VCaP (cell line): ENCODE data around the gene ARHGAP8.

Source experiments
- H3K27ac ChIP-seq: fragments of 450-650 bp; 2 replicates; pipeline ENCODE4 v1.5.1; 2017
- TF ChIP-seq, protein P1 (sequence below): fragments of 450-650 bp; conservative IDR thresholded peaks from 2 replicates; pipeline ENCODE4 v1.5.1; 2017; ENCODE audit warnings: mild to moderate bottlenecking, moderate library complexity

Gene ARHGAP8

DNA sequence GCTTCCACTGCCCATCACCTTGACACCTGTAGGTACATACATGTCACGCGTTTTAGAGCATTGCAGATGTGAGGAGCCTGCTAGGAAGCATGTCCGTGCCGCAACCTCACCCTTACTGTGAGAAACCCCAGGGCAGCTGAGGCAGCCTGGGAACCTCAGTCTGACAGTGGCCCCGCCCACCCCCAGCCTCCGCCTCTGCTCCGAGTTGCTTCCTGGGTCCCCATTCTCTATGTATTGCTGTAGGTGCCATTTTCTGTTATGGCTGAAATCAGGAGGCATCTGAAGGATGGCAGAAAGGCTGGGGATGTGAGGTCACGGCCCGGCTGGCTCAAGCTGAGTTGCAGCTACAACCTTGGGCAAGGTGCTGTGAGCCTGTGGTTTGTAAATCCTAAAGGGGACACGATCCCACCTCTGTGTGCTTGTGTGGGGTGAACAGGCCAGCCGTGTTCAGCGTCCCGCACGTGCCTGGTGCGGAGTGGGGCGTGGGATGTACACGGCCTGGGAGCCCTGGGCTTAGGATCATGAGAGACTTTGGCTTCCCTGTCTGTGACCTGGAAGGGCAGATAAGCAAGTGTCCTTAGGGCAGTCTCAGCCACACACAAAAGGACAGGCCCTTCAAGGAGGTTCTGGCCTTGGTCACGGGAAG is 154.7 kb downstream of the ARHGAP8 start:
- H3K27ac ChIP-seq: no peak overlapping the region
- TF ChIP-seq, protein P1, sequence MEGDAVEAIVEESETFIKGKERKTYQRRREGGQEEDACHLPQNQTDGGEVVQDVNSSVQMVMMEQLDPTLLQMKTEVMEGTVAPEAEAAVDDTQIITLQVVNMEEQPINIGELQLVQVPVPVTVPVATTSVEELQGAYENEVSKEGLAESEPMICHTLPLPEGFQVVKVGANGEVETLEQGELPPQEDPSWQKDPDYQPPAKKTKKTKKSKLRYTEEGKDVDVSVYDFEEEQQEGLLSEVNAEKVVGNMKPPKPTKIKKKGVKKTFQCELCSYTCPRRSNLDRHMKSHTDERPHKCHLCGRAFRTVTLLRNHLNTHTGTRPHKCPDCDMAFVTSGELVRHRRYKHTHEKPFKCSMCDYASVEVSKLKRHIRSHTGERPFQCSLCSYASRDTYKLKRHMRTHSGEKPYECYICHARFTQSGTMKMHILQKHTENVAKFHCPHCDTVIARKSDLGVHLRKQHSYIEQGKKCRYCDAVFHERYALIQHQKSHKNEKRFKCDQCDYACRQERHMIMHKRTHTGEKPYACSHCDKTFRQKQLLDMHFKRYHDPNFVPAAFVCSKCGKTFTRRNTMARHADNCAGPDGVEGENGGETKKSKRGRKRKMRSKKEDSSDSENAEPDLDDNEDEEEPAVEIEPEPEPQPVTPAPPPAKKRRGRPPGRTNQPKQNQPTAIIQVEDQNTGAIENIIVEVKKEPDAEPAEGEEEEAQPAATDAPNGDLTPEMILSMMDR: no peak

DNA sequence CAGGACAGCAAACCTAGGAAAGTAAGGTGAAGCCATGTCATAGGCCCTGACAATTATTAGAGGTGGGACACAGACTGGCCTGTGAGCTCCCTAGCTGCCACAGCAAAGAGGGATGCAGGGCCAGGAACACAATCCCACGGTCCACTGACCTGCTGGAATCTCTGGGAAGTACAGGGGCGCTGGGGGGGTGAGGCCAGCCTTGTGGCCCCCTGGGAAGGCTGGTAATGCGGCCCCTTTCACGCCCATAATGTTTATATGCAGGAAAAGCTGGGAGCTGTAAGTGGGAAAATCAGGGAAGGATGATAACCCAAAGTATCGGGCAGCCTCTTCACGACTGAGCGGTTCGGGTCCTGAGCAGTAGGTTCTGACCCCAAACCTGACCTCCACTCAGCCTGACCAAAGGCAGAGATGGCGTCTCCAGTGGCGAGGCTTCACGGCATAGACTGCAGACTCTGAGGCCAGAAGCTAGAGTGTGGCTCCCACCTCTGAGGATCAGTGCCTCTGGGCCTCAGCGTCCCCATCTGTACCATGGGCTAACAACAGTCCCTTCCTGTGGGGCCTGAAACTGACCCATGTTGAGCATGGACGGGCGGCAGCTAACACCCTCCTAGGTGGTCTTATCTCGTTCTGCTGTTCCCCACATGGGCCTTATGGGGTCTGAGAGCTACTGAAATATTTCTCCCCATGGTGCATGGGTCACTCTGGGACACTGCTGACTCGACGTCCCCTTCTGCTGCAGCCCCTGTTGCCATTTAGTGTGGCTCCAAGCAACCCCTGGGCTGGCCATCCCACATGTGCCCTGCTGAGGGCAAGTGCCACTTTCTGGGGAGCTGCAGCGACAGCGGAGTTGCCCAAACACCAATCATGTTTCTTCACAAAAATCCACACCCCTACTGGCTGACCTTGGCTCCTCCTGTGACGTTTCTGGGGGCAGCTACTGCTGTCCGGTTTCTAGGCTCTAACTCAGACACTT is 155.7 kb downstream of the ARHGAP8 start:
- TF ChIP-seq, protein P1: no peak
- H3K27ac ChIP-seq: no peak overlapping the region

DNA sequence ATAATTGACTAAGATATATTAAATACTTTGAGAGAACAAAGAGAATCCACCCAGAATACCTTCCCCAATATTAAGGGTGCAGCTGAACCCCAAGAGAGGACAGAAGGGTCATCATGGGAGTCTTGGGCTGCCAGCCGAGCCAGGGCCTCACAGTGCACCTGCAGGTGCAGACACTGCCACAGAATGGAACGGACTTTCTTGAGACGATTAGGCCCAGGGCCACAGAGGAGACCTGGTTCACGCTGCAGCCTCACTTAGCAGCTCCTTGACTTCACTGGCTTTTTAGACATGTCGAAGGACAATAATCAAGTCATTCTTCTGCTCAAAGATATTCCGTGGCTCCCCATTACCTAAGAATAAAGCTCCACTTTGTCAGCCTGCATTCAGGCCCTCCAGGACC is 156.9 kb downstream of the ARHGAP8 start:
- H3K27ac ChIP-seq: no peak overlapping the region
- TF ChIP-seq, protein P1: no peak
